WTC11 (cell line): Measurements from ENCODE around the gene NUP210.

Experiments
- ATF3 ChIP-seq: sonication (generic); formaldehyde crosslinking; conservative IDR thresholded peaks from 2 replicates; pipeline ENCODE4 v1.8.1; 2022; ENCODE audit warnings: mild to moderate bottlenecking, missing genetic modification reagents
- CBFB ChIP-seq: sonication (generic); formaldehyde crosslinking; IDR thresholded peaks from 2 replicates; pipeline ENCODE4 v1.8.1; 2022; ENCODE audit warnings: mild to moderate bottlenecking, low read depth, missing genetic modification reagents
- CTCF ChIP-seq: fragments of 200-600 bp; IDR thresholded peaks from 2 replicates; pipeline ENCODE4 v1.8.0; 2022; ENCODE audit warnings: antibody characterized with exemption
- ESRRA ChIP-seq: sonication (generic); formaldehyde crosslinking; IDR thresholded peaks from 2 replicates; pipeline ENCODE4 v1.8.1; 2022; ENCODE audit warnings: mild to moderate bottlenecking, missing genetic modification reagents, borderline replicate concordance
- MAX ChIP-seq: sonication (generic); formaldehyde crosslinking; IDR thresholded peaks from 2 replicates; pipeline ENCODE4 v1.8.0; 2022; ENCODE audit warnings: mild to moderate bottlenecking, missing genetic modification reagents
- SMAD4 ChIP-seq: sonication (generic); formaldehyde crosslinking; IDR thresholded peaks from 2 replicates; pipeline ENCODE4 v1.8.0; 2022; ENCODE audit warnings: mild to moderate bottlenecking, missing genetic modification reagents
- SP1 ChIP-seq: sonication (generic); formaldehyde crosslinking; conservative IDR thresholded peaks from 2 replicates; pipeline ENCODE4 v1.8.1; 2022; ENCODE audit warnings: missing genetic modification reagents
- USF2 ChIP-seq: sonication (generic); formaldehyde crosslinking; IDR thresholded peaks from 2 replicates; pipeline ENCODE4 v1.8.1; 2023; ENCODE audit warnings: mild to moderate bottlenecking, missing genetic modification reagents, moderate library complexity

GRCh38 chr3:13365390-13366379, 54.4 kb downstream of the NUP210 start:
- TF ChIP-seq SMAD4 (no peak), CBFB (CRISPR knock-in tag) (no peak), CTCF (no peak), USF2 (no peak), MAX (CRISPR knock-in tag) (peak; percentile 42; the same call in 1 of the 2 replicates), ATF3 (CRISPR knock-in tag) (no peak), SP1 (CRISPR knock-in tag) (no peak), ESRRA (CRISPR knock-in tag) (no peak)
